Measurements from ENCODE around the gene PPP6R2.

Gene PPP6R2

DNA sequence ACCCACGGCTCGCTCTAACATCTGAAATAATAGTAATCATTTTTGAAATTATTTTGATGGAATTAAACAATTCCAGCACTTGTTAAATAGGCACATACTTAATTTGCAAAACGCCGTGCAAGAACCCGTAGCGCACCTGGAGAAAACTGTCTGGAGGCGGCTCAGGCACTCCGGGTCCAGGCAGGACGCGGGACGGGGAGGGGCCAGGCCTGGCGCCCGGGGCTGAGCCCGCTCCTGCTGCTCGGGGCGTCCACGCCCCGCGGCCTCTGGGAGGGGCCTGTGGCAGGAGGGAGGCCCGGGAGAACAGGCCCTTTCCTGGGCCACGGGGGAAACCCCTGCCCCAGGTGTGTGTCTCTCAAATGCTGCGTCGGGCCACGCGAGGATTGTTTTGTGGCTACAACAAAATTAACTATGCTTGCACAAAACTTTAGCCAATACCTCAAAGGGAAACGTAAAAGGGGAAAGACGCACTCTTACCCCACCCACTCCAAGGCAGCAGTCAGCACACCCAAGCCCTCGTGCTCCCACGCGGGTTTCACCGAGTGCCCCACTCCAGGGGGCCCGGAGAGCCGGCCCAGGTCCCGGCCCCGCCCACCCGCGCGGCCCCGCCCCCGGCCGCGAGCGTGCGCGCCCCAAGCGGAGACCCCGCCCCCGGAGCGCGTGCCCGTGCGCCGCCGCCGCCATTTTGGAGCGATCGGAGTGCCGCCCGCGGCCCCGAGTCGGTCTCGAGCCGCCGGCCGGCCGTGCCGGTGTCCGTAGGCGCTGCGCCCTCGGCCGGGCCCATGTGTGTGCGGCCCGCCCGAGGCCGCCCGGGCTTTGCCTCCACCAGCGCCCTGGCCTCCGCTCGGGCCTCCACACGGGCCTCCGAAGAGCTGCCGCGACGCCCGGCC lies at the start of gene PPP6R2:
Gene PPP6R2 (plus strand): TSS at position 677 of the 890 bp plus-strand sequence. CDS start 50,582 bp downstream, outside the sequence.
- DNase-seq (ENCODE audit: low read depth, low spot score), result no peak

GRCh38 chr22:50293441-50294318 lies 49.4 kb upstream of the PPP6R2 start:
- no peak for DNase-seq (ENCODE audit: low read depth, low spot score)

- DNase-seq (ENCODE audit: low read depth, low spot score), result no peak
These were observed 48.8 kb upstream of the PPP6R2 start for GRCh38 chr22:50294319-50294656.

- DNase-seq (ENCODE audit: low read depth, low spot score), result no peak
These were observed 46.3 kb upstream of the PPP6R2 start for GRCh38 chr22:50296658-50297490.

DNA sequence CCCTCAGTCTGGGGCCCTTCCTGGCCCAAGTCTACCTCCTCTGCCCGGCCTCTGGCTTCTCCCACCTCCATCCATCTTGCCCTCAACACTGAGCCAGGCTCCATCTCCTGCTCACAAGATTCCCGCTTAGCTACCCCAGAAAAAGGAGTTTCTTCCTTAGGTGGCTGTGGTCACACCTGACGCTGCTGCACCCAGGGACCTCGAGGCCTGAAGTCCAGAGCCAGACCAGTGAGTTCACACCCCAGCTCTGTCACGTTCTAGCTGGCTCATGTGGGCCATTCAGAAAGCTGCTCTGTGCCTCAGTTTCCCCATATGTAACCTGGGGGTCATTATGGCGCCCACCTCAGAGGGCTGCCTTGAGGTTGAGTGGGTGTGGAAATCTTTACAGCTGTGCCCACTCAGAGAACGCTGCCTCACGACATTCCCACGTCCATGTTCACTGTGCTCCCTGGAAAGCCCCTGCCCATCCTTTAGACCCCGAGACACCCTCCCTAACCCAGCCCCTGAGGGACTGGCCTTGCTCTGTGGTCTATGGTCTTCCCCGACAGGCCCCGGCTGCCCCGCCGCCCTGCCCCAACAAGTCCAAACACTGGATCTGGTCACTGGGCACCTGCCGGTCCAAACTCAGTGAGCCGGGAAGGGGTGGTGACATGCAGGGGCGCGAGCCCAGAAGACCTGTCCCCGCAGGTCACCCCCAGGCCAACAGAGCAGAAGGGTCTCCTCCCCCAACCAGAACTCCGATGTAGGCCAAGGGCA lies 45.4 kb upstream of the PPP6R2 start:
- DNase-seq (ENCODE audit: low read depth, low spot score), result no peak

- DNase-seq (ENCODE audit: low read depth, low spot score), result no peak
These were observed 44.9 kb upstream of the PPP6R2 start for GRCh38 chr22:50298266-50298637.

DNA sequence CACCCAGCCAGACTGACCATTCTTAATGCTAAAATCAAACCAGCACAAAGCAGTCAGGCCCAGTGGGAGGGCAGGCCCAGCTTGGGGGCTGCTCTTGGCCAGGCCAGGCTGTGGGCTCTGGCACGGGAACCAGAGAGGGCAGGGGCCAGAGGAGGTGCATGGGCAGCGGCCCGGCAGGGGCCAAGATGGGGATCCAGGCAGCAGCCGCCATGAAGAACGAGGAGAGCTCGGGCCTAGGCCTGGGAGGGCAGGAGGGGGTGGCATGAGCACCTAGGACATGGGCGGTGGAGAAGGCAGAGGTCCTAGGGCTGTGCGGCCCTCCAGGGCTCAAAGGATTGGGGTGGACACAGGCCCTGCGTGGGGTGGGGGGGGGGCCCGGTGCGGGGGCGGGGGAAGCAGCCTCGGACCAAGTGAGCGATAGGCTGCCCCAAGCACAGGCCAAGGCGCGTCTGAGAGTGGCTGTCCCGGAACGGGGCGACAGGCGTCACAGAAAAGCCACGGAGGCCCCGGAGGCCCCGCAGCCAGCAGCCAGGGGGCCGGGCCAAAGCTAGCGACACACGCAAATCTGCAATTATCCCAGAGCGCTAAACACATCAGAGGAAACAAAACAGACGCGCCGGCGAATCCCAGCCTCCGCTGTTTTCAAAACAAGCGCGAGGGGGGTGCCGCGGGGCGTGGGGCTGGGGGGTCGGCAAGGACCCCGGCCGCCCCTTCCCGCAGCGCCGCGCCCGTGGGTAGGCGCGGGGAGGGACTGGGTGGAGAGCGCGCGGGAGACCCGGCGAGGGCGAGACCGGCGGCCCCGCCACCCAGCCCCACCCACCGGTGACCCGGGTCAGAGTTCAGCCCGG lies 44.0 kb upstream of the PPP6R2 start:
- no peak for DNase-seq (ENCODE audit: low read depth, low spot score)

- no peak for DNase-seq (ENCODE audit: low read depth, low spot score)
These were observed 43.1 kb upstream of the PPP6R2 start for GRCh38 chr22:50299785-50300619.

DNA sequence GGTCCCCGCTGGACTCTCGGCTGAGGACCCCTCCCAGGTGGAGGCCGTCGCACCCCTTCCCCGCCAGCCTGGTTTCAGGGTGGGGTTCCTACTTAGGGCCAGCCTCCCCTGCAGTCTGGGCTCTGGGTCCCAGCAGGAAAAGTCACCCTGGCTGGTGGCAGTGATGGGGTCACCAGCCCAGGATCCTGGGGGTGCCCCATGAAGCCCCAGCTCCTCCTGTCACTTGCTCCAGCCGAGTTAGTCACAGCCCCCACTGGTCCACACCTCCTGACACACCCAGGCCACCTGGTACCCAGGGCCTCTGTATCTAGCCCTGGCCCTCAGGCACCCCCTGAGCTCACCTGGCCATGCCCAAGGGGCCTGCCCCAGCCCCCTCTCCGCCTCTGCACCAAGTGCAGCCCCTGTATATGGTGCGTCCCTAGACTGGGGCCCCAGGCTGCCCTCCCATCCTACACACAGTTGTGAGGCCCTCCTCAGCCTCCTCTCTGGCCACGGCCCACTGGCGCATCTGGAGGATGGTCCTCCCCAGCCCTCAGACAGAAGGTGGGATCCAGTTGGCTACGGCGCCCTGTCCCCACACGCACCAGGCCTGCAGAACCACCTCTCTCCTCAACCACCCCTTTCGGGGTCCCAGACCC lies 42.4 kb upstream of the PPP6R2 start:
- no peak for DNase-seq (ENCODE audit: low read depth, low spot score)

GRCh38 chr22:50301581-50301991 lies 41.5 kb upstream of the PPP6R2 start:
- no peak for DNase-seq (ENCODE audit: low read depth, low spot score)

- DNase-seq (ENCODE audit: low read depth, low spot score), result no peak
These were observed 41.0 kb upstream of the PPP6R2 start for GRCh38 chr22:50302041-50302541.

GRCh38 chr22:50302564-50302963 lies 40.6 kb upstream of the PPP6R2 start:
- no peak for DNase-seq (ENCODE audit: low read depth, low spot score)

DNA sequence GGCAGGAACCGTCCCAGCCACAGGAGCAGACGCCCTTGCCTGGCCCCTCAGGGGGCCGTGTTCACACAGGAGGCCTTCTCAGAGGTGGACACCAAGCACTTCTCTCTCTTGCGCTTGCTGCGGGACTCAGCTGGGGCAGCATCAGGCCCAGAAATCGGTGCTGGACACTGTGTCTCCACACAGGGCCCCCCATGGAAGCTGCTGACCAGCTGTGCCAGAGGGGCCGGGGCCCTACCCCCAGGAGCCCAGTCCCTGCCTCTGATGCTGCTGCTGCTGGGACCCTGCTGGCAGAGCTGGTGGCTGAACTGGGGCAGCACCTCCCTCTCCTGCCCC lies 39.6 kb upstream of the PPP6R2 start:
- no peak for DNase-seq (ENCODE audit: low read depth, low spot score)

GRCh38 chr22:50303848-50304527 lies 39.1 kb upstream of the PPP6R2 start:
- no peak for DNase-seq (ENCODE audit: low read depth, low spot score)

DNA sequence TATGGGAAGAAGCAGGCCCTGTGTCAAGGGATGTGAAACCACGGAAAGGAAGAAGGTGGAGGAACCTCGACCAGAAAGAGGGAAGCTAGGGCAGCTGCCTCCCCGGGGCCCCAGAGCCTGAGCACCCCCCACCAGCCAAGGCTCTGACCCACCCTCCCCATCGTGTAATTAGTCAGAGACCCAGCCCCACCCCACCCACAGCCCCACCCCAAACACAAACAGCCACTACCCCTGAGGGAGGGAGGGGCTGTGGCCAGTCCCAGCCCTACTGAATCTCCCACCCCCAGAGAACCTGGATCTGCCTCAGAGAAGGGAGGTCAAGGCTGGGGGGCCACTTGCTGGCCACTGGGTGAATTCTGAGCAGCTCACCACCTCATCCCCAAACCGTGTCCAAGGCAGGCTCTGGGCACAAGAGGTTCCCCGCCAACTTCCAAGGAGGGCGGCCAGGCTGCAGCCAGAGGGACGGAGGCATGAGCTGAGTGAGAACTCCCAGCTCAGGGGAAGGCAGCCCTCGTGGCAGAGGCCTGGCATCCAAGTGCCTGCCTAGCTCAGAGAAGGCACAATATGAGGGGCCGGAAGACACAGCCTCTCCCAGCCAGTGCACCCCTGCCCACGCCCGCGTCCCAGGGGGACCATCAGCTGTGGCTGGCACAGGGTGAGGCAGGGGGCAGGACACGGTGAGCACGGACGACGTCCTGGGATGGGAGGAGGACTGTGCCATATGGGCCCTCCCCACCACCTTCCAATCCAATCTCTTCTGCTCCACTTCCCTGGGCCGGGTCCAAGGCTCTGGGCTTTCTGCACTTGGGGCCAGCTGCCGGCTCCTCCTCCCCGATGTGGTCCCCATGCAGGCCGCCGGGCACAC lies 38.4 kb upstream of the PPP6R2 start:
- no peak for DNase-seq (ENCODE audit: low read depth, low spot score)

DNA sequence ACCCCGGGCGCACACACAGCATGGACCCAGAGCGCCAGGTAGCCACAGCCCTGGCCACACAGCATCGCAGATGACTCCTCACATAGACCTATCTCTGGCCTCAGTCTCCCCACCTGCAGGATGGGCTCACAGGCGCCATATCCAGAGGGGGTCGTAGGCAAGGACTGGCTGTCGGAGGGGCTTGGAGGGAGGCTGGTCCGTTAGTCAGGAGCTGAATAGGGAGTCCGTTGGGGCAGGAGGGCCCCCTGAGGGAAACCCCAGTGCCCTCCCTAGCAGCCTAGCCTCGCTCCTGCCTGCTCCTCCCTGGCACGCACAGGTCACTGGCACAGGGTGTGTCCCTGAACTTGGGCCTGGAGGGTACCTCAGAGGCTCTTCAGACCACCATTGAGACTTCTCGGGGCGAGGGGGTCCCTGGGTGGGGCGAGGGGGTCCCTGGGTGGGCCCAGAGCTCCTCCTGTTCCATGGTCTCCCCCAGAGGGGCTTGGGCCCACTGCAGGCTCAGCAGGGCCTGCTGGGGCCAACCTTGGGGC lies 37.7 kb upstream of the PPP6R2 start:
- no peak for DNase-seq (ENCODE audit: low read depth, low spot score)

Data from smooth muscle cell of the brain vasculature (primary cell).